NCI-H2196 treated with DMSO at 0.1 percent for 48 hours (cell line): ENCODE measurements around the gene MAGIX.
"Not testable (repeated sequence)": the region's sequence is repeated elsewhere in the genome, so short reads cannot be mapped to it uniquely, and the experiment has no call there.

Experiments
- DNase-seq: peaks from one replicate; lab custom pipeline; 2025; ENCODE audit not compliant: unreplicated experiment; lab: John Stamatoyannopoulos, UW

Gene MAGIX

DNA sequence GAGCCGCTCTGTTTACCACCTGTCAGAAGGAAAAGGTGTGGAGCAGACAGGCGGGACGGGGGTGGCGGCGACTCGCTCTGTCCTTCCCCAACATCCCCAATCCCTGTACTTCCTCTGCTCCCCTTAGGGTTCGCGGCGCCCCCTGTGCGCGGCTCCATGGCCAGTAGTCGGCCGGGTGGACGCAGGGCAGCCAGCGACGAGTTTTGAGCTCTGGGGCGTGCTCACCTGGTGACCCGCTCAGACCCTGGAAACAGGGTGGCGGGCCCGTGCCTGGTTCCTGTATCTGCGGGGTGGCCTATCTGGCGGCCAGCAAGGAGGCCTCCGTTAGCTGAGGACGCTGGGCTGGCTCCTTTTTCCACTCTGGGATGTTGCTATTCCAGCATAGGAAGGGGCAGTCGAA, 5.4 kb upstream of the MAGIX start:
- no peak for DNase-seq

- no peak for DNase-seq
These were observed 1.6 kb upstream of the MAGIX start for GRCh38 chrX:49160908-49161307.

DNA sequence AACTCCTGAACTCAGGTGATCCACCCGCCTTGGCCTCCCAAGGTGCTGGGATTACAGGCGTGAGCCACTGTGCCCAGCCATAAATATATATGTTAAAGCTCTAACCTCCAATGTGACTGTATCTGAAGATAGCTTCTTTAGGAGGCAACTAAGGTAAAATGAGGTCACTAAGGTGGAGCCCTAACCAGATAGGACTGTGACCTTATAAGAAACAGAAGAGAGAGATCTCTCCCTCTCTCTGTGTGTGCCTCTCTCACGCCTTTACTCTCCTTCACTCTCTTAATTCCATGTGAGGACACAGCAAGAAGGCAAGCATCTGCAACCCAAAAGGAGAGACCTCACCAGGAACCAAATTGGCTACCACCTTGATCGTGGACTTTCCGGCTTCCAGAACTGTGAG, 926 bp upstream of the MAGIX start:
- no peak for DNase-seq

DNA sequence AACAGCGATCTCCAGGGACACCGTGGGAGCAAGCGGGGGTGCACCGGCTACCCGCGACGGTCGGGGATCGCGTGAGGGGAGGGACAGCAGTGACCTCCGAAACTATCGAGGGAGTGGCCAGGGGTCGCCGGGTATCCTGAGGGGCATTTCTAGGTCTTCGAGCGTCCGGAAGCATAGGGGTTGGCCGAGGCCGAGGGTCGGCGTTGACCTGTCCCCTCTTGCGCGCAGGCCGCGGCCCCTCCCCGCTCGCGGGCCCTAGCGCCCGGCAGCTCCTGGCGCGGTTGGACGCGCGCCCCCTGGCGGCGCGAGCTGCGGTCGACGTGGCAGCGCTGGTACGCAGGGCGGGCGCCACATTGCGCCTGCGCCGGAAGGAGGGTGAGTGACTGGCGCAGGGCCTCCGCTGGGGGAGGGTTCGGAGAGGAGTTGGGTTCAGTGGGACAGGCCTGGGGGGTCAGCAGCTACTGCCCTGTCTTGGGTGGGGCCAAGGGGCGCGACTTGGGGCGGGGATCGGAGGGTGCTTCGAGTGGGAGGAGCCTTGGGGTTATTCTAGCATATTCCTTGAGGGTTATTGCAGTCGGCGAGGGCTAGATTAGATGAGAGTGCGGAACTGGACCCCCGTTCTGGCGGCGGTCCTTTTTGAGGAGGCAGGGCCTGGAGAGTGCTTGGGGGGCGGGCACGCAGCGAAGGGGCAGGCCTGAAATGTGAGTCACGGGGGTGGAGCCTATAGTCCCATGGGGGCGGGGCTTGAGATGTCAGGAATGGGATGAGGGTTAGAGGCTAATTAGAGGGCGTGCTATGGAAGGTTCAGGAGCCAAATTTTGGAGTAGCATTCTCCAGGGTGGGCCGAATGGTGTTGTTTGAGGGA, 1.2 kb downstream of the MAGIX start:
- peak; percentile 72 for DNase-seq

- DNase-seq = no peak
These were observed 2.2 kb downstream of the MAGIX start for GRCh38 chrX:49164589-49165360.

DNA sequence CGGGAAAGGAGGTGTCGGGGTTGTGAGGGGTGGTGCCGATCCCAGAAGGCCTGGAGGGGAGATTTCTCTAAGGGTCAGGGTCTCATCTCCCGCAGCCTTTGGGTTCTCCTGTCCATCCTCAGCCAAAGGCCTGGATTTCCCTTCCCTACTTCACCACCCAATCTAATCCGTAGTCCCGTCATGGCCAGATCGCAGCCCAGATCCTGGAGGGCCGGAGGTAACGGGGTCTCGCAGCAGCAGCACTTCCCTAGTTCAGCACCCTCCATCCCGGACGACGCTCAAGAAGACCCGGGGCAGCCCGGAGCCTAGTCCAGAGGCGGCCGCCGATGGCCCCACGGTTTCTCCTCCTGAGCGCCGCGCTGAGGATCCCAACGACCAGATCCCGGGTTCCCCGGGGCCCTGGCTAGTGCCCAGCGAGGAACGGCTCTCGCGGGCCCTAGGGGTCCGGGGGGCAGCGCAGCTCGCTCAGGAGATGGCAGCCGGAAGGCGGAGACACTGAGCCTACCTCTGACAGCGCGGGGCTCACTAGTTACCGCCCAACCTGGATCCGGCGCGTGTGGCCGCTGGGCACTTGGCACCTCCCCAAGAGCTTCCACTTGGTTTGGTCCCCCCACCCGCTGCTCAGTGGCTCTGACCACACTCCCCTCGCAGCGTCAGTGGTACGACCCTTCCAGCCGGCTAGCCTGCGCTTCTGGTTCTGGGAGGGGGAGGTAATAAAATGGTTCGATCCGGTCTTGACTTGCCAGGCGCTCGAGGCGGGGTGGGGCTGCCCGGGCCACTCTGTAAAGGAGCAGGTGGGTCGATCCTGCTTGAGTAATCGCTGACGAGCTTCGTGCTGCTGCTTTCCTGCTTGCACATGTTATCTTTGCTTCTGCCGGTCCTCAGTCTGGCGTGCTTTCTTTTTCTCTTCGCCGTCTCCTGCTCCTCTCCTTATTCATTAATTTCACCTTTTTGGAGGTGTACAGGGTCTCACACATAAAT, 3.6 kb downstream of the MAGIX start:
- DNase-seq = peak; percentile 82

- peak; percentile 23 for DNase-seq
These were observed 4.6 kb downstream of the MAGIX start for GRCh38 chrX:49166914-49167739.

DNA sequence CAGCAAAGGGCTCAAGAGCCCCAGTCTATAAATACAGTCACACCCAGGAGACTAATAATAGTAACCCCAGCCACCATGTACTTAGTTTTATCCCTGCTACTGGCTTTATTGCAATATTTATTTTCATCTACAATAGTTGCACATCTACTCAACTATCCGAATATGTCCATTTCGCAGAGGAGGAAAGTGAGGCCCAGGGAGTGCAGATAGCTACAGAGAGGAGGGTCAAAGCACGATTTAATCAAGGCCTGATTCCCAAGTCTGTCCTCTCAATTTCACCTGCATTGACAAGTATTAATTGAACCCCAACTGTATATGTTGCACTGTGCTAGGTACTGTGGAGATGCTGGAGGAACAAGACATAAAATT, 5.2 kb downstream of the MAGIX start:
- no peak for DNase-seq

DNA sequence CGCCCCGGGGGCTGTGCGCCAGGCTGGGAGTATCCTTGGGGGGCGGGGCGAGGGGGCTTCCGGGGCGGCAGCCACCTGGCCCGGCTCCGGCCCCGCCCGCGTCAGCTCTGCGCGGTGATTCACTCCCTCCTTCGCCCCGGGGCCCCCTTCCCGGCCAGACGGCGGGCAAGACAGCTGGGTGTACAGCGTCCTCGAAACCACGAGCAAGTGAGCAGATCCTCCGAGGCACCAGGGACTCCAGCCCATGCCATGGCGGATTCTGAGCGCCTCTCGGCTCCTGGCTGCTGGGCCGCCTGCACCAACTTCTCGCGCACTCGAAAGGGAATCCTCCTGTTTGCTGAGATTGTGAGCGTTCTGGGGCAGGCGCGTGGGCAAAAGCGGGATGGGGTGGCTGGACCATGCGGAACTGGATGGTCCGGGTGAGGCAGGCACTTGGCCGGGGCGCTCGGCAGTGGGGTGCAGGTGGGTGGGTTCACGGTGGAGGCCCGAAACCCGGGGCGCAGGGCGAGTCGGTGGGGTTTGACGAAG, 9.3 kb downstream of the MAGIX start, which contains the start of gene PLP2:
PLP2 (plus strand) TSS at position 147 of the 528 bp plus-strand sequence; CDS start at position 250, 103 bp downstream.
- no peak for DNase-seq

- peak; percentile 20 for DNase-seq
These were observed 9.8 kb downstream of the MAGIX start for GRCh38 chrX:49172280-49172780.

DNA sequence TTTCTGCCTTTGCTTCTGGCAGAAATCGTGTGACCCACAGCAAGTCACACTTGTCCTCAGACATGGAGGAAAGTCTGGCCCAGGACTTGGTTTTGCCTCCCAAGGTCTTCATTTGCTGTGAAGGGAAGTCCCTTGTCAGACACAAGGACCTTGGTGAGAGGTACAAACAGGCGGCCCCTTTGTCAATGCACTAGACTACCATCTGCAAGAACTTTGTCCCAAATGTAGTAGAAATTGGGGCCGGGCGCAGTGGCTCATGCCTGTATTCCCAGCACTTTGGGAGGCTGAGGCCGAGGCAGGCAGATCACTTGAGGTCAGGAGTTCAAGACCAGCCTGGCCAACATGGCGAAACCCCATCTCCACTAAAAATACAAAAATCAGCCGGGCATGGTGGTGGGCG, 11.0 kb downstream of the MAGIX start:
- not testable (repeated sequence) for DNase-seq

DNA sequence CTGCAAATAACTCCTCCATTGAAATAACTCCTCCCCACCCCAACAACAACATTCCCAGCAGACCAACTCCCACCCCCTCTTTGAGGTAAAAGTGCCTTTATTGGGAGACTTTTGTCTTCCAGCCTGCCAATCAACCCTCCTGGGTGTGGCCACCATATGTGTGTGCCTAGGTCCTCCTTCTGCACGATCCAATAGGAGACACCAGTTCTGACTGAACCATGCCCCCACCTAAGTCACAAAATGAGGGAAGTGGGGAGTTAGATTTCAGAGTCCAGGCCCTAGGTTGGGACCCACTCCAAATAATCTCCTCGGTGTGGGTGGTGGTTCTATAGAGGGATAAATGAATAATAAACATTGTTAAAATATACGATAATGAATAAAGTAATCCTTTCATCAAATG, 12.2 kb downstream of the MAGIX start:
- DNase-seq = no peak

DNA sequence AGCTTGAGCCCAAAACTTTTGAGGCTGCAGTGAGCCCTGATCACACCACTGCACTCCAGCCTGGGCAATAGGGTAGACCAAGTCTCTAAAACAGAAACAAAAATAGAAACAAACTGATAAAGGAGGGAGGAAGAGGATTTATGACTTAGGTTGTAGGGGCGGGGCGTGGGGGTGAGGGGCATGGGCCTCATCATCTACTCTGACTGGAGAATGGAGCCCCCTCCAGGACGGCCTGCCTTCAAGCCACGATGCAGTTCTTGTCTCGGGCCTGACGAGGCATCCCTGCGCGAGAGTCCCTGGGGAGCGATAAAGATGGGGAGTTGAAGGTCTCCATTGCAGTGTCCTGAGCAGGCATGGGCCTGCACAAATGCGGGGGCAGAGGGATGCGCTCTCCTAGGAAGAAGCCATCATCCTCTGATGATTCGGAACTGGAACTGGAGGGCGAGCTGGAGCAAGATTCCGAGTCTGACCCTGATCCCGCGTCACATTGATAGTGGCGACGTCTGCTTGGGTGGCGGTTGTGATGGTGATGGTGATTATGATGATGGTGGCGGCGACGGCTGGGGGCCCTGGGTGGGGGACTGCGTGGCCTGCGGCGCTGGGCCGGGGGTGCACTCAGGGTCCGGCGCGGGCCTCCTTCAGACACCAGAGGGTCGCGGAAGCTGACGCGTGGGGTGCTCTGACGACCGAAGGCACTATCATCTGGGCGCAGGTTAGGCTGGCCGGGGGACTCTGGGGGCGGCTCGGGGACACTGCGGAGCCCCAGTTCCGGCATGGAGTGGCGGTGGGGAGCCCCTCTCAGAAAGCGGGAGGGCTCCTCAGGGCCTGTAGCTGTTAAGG, 13.1 kb downstream of the MAGIX start:
- no peak for DNase-seq

DNA sequence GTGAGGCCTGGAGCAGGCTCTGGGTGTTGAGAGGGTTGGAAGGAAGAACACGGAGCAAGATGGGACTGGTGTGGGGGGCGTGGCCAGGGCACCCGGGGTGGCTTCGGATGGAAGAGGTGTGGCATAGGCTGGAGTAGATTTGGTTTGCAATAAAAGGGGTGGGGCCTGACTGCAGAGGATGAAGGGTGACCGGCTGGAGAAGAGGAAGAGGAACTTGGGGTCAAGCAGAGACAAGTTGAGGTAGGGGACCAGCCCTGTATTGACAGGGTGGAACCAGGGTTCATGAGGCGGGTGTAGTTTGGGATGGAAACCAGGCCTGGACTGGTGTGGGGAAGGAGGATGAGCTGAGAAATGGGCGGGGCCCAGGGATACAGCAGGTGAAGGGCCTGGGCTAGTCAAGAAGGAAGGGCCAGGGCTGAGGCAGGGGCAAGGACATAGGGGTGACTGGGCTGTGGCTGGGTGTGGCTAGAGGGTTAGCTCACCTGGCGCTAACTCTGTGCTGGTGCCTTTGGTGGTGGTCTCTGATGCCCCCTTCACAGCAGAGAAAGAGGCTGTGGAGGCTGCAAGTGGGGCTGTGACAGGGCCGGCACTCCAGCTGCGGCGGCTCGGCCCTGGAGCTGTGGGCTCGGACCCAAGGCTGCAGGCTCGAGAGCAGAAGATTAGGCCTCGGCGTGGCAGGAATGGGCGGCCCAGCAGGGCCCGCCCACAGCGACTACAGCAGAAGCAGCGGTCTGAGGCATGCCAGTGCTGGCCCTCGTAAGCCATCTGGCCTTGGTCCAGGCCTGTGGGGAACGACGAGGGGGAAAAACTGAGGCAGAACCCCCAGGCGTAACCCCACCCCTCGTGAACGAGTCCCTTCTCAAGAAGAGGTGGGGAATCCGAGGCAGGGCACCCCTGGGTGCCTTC, 14.1 kb downstream of the MAGIX start:
- DNase-seq = no peak

- no peak for DNase-seq
These were observed 14.8 kb downstream of the MAGIX start for GRCh38 chrX:49177338-49177833.

- no peak for DNase-seq
These were observed 15.4 kb downstream of the MAGIX start for GRCh38 chrX:49177873-49178480.

GRCh38 chrX:49178537-49178936, 16.0 kb downstream of the MAGIX start:
- DNase-seq = no peak
